ENCODE measurements around the gene DGKG. TPM values are rescaled to one million over a fixed set of nuclear protein-coding genes. Genes with fewer than 3 reads are reported as not detected.

DGKG gene
- total and polyA plus RNA-seq, 3 donors from 2014 or later = 0.68 to 1.2 (median 1.1) TPM

DNA sequence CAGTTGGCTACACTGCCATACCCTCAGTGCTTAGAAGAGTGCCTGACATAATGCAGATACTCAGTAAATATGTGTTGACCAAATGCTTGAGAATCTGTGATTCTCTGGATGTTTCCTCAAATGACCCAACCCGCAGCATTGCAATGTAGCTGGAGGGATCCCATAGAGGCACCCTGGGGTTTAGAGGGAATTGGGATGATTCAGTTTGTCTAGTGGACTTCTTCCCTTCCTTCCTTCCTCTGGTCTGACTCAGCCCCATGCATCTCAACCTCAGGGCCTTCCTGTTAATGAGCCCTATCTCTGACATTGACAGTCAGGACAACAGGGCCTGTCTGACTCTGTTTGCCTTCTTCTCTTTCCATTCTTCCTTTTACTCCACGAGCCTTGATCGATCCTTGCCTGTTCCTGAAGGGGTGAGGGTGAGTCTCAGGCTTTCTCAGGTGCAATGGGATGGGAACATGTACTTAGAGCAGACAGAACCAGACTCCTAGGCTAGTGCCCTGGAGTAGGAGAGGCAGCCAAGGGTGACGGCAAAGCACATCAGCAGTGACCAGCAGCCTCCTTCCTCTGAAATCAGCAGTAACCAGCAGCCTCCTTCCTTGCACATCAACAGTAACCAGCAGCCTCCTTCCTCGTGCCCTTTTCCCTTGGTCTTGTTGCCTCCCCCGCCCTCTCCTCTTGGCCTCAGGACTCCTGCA lies 78.2 kb downstream of the DGKG start:
- no peaks in the 10 kb centered on the region for H3K27me3 ChIP-seq
- no peak overlapping the region for H3K4me3 ChIP-seq
- no peaks in the 10 kb centered on the region for H3K4me1 ChIP-seq
- H3K36me3 ChIP-seq (ENCODE audit: low read depth, missing control alignments) = no peaks in the 10 kb centered on the region
- no peak overlapping the region for H3K27ac ChIP-seq
- intact Hi-C loops (cut with DNase I; ENCODE audit: low total_unique reads) = no loop called here
- H3K9me3 ChIP-seq = no peaks in the 10 kb centered on the region
- 84 to 99% methylated on average over 4 to 6 of the region's 6 CpGs for WGBS, 2 donors
- TF ChIP-seq POLR2A (IDR thresholded peaks at IDR 0.05) = no peak
- no peak for DNase-seq

DNA sequence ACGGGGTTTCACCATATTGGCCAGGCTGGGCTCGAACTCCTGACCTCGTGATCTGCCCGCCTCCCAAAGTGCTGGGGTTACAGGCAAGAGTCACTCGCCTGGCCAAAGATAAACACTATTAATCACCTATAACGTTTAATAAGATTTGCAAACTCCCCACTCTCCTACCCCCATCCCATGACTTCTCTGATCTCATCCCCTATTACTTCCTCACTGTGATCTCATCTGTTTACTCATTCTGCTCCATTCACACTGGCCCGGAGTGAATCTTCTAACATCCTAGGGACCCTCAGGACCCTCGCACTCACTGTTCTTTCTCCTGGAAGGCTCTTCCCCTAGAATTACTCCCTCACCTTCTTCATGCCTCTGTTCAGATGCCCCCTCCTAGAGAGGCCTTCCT lies 78.9 kb downstream of the DGKG start:
- no peak overlapping the region for H3K27ac ChIP-seq
- no peak for DNase-seq
- intact Hi-C loops (cut with DNase I; ENCODE audit: low total_unique reads) = no loop called here
- H3K36me3 ChIP-seq (ENCODE audit: low read depth, missing control alignments) = no peaks in the 10 kb centered on the region
- no peaks in the 10 kb centered on the region for H3K27me3 ChIP-seq
- WGBS, 2 donors = 85 to 86% methylated on average over 8 of the region's 8 CpGs
- TF ChIP-seq, protein P1, sequence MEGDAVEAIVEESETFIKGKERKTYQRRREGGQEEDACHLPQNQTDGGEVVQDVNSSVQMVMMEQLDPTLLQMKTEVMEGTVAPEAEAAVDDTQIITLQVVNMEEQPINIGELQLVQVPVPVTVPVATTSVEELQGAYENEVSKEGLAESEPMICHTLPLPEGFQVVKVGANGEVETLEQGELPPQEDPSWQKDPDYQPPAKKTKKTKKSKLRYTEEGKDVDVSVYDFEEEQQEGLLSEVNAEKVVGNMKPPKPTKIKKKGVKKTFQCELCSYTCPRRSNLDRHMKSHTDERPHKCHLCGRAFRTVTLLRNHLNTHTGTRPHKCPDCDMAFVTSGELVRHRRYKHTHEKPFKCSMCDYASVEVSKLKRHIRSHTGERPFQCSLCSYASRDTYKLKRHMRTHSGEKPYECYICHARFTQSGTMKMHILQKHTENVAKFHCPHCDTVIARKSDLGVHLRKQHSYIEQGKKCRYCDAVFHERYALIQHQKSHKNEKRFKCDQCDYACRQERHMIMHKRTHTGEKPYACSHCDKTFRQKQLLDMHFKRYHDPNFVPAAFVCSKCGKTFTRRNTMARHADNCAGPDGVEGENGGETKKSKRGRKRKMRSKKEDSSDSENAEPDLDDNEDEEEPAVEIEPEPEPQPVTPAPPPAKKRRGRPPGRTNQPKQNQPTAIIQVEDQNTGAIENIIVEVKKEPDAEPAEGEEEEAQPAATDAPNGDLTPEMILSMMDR (IDR thresholded peaks at IDR 0.05) = no peak
- TF ChIP-seq POLR2A (IDR thresholded peaks at IDR 0.05) = no peak
- H3K9me3 ChIP-seq = no peaks in the 10 kb centered on the region
- no peaks in the 10 kb centered on the region for H3K4me1 ChIP-seq
- H3K4me3 ChIP-seq = no peak overlapping the region

DNA sequence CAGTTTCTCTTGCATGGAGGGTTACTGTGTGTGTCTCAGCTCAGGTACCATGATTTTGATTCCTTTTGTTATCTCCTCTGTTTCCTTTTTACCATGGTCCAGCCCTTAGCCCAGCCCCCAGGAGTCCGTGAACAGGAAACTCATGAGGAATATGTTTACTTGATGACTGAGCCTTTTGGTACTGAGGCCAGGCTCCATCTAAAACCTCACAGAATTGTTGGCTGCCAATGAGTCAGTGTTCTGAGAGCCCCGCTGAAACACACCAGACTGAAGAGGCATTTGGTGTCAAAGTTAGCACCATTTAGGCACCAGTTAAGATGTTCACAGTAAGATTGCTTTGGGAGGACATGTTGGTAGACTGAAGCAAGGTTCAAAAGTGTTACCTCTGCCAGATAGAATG lies 80.9 kb downstream of the DGKG start:
- no peaks in the 10 kb centered on the region for H3K4me1 ChIP-seq
- no peaks in the 10 kb centered on the region for H3K9me3 ChIP-seq
- WGBS, 2 donors = 56 to 59% methylated on average over 2 of the region's 2 CpGs
- no peaks in the 10 kb centered on the region for H3K36me3 ChIP-seq (ENCODE audit: low read depth, missing control alignments)
- DNase-seq = no peak
- intact Hi-C loops (cut with DNase I; ENCODE audit: low total_unique reads) = no loop called here
- TF ChIP-seq, protein P1 (IDR thresholded peaks at IDR 0.05) = no peak
- no peak for TF ChIP-seq POLR2A (IDR thresholded peaks at IDR 0.05)
- no peaks in the 10 kb centered on the region for H3K27me3 ChIP-seq
- no peak overlapping the region for H3K27ac ChIP-seq
- no peak overlapping the region for H3K4me3 ChIP-seq

DNA sequence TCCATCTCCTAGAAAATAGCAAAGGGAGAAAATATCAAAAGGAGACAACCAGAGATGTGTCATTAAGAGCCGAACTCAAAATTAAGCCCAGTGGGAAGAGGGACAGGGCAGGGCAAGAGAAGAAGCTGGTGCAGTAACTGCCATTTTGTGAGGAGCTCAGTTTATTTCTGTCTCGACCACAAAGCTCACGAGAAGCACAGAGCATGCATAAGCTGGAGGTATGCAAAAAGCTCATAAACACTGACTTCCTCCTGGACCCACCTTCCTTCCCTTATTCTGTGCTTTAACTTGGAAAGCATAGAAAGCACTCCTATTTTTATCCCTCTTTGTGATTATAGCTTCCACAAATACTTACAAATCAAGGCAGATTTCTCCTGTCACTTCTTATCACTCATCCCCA lies 81.3 kb downstream of the DGKG start:
- DNase-seq = no peak
- Histone ChIP-seq H3K4me1 (no peaks in the 10 kb centered on the region), H3K4me3 (no peak overlapping the region), H3K27ac (no peak overlapping the region), H3K9me3 (no peaks in the 10 kb centered on the region), H3K36me3 (ENCODE audit: low read depth, missing control alignments) (no peaks in the 10 kb centered on the region), H3K27me3 (no peaks in the 10 kb centered on the region)
- intact Hi-C loops (cut with DNase I; ENCODE audit: low total_unique reads) = no loop called here
- TF ChIP-seq, protein P1 (IDR thresholded peaks at IDR 0.05) = no peak
- TF ChIP-seq POLR2A (IDR thresholded peaks at IDR 0.05) = no peak
- WGBS, 2 donors = 79 to 81% methylated on average over 3 of the region's 3 CpGs

DNA sequence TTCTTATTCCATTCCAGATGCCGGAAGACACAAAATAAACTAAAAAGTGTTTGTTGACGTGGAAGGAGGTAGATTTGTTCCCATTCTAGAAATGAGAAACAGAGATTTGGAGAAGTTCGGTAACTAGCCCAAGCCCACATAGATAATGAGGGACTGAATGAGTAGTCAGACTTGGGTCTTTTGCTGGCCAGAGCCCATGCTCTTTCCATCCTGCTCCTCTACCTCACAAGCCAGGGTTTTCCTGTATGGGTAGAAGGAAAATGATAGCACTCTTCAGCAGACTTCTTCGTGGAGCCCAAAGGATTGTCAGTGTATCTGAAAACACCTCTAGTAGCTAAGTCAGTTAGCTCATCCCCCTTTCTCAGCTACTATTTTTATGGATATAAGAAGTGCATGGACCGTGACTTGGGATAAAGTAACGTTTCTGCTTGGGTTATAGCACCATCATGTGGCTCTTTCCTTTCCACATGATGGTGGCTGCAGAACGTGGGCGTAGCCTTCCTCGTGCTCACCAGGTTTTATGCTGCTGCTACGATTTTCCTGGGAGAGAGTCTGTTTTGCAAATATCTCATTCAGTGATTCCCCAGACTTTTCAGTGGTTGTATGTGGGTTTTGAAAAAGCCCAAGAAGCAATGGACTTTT lies 84.6 kb downstream of the DGKG start:
- 52 to 59% methylated on average over 10 of the region's 10 CpGs for WGBS, 2 donors
- peak; percentile 36 for DNase-seq
- no peaks in the 10 kb centered on the region for H3K9me3 ChIP-seq
- intact Hi-C loops (cut with DNase I; ENCODE audit: low total_unique reads) = no loop called here
- no peak overlapping the region for H3K4me3 ChIP-seq
- TF ChIP-seq, protein P1 (IDR thresholded peaks at IDR 0.05) = peak in 1 of 3 experiments; percentile 48
- TF ChIP-seq POLR2A (IDR thresholded peaks at IDR 0.05) = no peak
- no peaks in the 10 kb centered on the region for H3K27me3 ChIP-seq
- no peak overlapping the region for H3K27ac ChIP-seq
- no peaks in the 10 kb centered on the region for H3K4me1 ChIP-seq
- H3K36me3 ChIP-seq (ENCODE audit: low read depth, missing control alignments) = no peaks in the 10 kb centered on the region

Measured in testis (tissue), 3 donors.